ENCODE data around the gene PTPRT. TPM values are rescaled to one million over a fixed set of nuclear protein-coding genes. Genes with fewer than 3 reads are reported as not detected.
"Not testable (repeated sequence)": the region's sequence is repeated elsewhere in the genome, so short reads cannot be mapped to it uniquely, and the experiment has no call there.

The PTPRT gene
- total and polyA plus RNA-seq, 2 experiments from 2014 or later, result not detected

DNA sequence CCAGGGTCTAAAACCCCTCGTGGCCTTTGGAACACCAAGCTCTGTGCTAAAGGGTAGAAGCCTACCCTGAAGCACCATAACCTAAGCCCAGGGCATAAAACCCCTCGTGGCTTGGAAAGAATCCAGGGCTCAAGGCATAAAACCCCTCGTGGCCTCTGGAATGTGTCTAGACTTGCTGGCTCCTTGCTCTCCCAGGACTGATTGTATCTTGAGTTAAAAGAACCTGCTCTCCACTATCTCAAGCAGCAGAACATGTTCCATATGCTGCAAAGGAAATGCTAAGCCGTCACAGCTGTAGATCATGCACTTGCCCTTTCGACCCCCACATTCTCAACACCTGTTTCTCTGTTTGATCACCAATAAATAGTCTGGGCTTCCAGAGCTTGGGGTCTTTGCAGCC is 288.9 kb downstream of the PTPRT start:
- not testable (repeated sequence) for H3K4me1 Mint-ChIP-seq; H3K4me3 ChIP-seq; H3K9me2 ChIP-seq (ENCODE audit: insufficient read depth); DNase-seq (ENCODE audit: low spot score); H4K20me1 ChIP-seq (replicated peaks; ENCODE audit: insufficient read depth); H3K4me1 ChIP-seq (ENCODE audit: insufficient read depth); H3K27me3 ChIP-seq (ENCODE audit: insufficient read depth); H3K27ac Mint-ChIP-seq; H3F3A ChIP-seq (replicated peaks; ENCODE audit: low read depth); H3K4me3 Mint-ChIP-seq; H3K36me3 ChIP-seq (ENCODE audit: insufficient read depth); ATAC-seq; H3K4me2 ChIP-seq; H3K27me3 Mint-ChIP-seq (ENCODE audit: insufficient read depth, low read depth, poor library complexity); H2AFZ ChIP-seq; H3K27ac ChIP-seq (ENCODE audit: low read depth); H3K79me2 ChIP-seq (replicated peaks; ENCODE audit: insufficient read depth)
- H3K36me3 Mint-ChIP-seq (ENCODE audit: low read depth), result peaks cover 18% of the 10 kb centered on the region
- peaks cover 95% of the 10 kb centered on the region for H3K9me3 Mint-ChIP-seq

DNA sequence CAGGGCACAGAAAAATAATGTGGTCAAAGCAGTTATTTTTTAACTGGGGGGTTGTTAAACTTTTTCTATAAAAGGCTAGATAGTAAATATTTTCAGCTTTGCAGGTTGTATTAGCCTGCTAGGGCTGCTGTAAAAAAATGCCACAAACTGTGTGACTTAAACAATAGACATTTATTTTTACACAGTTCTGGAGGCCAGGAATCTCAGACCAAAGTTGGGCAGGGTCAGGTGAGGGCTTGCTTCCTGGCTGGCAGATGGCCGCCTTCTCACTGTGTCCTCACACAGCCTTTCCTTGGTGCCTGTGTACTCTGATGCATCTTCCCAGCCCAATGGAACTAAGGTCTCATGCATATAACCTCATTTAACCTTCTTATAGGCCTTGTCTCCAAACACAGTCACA is 294.7 kb downstream of the PTPRT start:
- Mint-ChIP-seq H3K4me3 (no peak overlapping the region), H3K4me1 (no peaks in the 10 kb centered on the region), H3K27ac (no peak overlapping the region), H3K9me3 (peaks cover 88% of the 10 kb centered on the region), H3K27me3 (ENCODE audit: insufficient read depth, low read depth, poor library complexity) (peaks cover 3% of the 10 kb centered on the region), H3K36me3 (ENCODE audit: low read depth) (peaks cover 17% of the 10 kb centered on the region; the same call in 2 of the 3 replicates)
- no peaks in the 10 kb centered on the region for H3F3A ChIP-seq (replicated peaks; ENCODE audit: low read depth)
- H3K27me3 ChIP-seq (ENCODE audit: insufficient read depth), result no peaks in the 10 kb centered on the region
- H3K27ac ChIP-seq (ENCODE audit: low read depth), result no peak overlapping the region
- H3K4me3 ChIP-seq, result no peak overlapping the region
- no peaks in the 10 kb centered on the region for H3K4me1 ChIP-seq (ENCODE audit: insufficient read depth)
- H3K36me3 ChIP-seq (ENCODE audit: insufficient read depth), result no peaks in the 10 kb centered on the region
- no peak for DNase-seq (ENCODE audit: low spot score)
- no peak overlapping the region for H2AFZ ChIP-seq
- H3K4me2 ChIP-seq, result no peak overlapping the region
- H3K79me2 ChIP-seq (replicated peaks; ENCODE audit: insufficient read depth), result no peaks in the 10 kb centered on the region
- no peak for ATAC-seq
- H3K9me2 ChIP-seq (ENCODE audit: insufficient read depth), result no peaks in the 10 kb centered on the region
- H4K20me1 ChIP-seq (replicated peaks; ENCODE audit: insufficient read depth), result no peaks in the 10 kb centered on the region
- no peak for TF ChIP-seq EZH2 (IDR thresholded peaks at IDR 0.05; ENCODE audit: low read depth, unreplicated experiment)
- TF ChIP-seq POLR2AphosphoS5 (IDR thresholded peaks at IDR 0.05; ENCODE audit: low read depth), result no peak
- no peak for TF ChIP-seq ZNF114 (CRISPR knock-in tag; IDR thresholded peaks at IDR 0.05)
- no peak for TF ChIP-seq STAT1 (IDR thresholded peaks at IDR 0.05; ENCODE audit: unreplicated experiment)
- TF ChIP-seq EZH2phosphoT487 (IDR thresholded peaks at IDR 0.05; ENCODE audit: unreplicated experiment), result no peak
- TF ChIP-seq, protein P1, sequence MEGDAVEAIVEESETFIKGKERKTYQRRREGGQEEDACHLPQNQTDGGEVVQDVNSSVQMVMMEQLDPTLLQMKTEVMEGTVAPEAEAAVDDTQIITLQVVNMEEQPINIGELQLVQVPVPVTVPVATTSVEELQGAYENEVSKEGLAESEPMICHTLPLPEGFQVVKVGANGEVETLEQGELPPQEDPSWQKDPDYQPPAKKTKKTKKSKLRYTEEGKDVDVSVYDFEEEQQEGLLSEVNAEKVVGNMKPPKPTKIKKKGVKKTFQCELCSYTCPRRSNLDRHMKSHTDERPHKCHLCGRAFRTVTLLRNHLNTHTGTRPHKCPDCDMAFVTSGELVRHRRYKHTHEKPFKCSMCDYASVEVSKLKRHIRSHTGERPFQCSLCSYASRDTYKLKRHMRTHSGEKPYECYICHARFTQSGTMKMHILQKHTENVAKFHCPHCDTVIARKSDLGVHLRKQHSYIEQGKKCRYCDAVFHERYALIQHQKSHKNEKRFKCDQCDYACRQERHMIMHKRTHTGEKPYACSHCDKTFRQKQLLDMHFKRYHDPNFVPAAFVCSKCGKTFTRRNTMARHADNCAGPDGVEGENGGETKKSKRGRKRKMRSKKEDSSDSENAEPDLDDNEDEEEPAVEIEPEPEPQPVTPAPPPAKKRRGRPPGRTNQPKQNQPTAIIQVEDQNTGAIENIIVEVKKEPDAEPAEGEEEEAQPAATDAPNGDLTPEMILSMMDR (conservative IDR thresholded peaks at IDR 0.05; ENCODE audit: low read depth in 2 of 2), result no peak
- TF ChIP-seq, protein P2, sequence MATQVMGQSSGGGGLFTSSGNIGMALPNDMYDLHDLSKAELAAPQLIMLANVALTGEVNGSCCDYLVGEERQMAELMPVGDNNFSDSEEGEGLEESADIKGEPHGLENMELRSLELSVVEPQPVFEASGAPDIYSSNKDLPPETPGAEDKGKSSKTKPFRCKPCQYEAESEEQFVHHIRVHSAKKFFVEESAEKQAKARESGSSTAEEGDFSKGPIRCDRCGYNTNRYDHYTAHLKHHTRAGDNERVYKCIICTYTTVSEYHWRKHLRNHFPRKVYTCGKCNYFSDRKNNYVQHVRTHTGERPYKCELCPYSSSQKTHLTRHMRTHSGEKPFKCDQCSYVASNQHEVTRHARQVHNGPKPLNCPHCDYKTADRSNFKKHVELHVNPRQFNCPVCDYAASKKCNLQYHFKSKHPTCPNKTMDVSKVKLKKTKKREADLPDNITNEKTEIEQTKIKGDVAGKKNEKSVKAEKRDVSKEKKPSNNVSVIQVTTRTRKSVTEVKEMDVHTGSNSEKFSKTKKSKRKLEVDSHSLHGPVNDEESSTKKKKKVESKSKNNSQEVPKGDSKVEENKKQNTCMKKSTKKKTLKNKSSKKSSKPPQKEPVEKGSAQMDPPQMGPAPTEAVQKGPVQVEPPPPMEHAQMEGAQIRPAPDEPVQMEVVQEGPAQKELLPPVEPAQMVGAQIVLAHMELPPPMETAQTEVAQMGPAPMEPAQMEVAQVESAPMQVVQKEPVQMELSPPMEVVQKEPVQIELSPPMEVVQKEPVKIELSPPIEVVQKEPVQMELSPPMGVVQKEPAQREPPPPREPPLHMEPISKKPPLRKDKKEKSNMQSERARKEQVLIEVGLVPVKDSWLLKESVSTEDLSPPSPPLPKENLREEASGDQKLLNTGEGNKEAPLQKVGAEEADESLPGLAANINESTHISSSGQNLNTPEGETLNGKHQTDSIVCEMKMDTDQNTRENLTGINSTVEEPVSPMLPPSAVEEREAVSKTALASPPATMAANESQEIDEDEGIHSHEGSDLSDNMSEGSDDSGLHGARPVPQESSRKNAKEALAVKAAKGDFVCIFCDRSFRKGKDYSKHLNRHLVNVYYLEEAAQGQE (IDR thresholded peaks at IDR 0.05; ENCODE audit: unreplicated experiment), result no peak
- TF ChIP-seq NANOG (IDR thresholded peaks at IDR 0.05; ENCODE audit: borderline replicate concordance), result no peak
- no peak for TF ChIP-seq JUNB (IDR thresholded peaks at IDR 0.05; ENCODE audit: unreplicated experiment)
- TF ChIP-seq, protein P3, sequence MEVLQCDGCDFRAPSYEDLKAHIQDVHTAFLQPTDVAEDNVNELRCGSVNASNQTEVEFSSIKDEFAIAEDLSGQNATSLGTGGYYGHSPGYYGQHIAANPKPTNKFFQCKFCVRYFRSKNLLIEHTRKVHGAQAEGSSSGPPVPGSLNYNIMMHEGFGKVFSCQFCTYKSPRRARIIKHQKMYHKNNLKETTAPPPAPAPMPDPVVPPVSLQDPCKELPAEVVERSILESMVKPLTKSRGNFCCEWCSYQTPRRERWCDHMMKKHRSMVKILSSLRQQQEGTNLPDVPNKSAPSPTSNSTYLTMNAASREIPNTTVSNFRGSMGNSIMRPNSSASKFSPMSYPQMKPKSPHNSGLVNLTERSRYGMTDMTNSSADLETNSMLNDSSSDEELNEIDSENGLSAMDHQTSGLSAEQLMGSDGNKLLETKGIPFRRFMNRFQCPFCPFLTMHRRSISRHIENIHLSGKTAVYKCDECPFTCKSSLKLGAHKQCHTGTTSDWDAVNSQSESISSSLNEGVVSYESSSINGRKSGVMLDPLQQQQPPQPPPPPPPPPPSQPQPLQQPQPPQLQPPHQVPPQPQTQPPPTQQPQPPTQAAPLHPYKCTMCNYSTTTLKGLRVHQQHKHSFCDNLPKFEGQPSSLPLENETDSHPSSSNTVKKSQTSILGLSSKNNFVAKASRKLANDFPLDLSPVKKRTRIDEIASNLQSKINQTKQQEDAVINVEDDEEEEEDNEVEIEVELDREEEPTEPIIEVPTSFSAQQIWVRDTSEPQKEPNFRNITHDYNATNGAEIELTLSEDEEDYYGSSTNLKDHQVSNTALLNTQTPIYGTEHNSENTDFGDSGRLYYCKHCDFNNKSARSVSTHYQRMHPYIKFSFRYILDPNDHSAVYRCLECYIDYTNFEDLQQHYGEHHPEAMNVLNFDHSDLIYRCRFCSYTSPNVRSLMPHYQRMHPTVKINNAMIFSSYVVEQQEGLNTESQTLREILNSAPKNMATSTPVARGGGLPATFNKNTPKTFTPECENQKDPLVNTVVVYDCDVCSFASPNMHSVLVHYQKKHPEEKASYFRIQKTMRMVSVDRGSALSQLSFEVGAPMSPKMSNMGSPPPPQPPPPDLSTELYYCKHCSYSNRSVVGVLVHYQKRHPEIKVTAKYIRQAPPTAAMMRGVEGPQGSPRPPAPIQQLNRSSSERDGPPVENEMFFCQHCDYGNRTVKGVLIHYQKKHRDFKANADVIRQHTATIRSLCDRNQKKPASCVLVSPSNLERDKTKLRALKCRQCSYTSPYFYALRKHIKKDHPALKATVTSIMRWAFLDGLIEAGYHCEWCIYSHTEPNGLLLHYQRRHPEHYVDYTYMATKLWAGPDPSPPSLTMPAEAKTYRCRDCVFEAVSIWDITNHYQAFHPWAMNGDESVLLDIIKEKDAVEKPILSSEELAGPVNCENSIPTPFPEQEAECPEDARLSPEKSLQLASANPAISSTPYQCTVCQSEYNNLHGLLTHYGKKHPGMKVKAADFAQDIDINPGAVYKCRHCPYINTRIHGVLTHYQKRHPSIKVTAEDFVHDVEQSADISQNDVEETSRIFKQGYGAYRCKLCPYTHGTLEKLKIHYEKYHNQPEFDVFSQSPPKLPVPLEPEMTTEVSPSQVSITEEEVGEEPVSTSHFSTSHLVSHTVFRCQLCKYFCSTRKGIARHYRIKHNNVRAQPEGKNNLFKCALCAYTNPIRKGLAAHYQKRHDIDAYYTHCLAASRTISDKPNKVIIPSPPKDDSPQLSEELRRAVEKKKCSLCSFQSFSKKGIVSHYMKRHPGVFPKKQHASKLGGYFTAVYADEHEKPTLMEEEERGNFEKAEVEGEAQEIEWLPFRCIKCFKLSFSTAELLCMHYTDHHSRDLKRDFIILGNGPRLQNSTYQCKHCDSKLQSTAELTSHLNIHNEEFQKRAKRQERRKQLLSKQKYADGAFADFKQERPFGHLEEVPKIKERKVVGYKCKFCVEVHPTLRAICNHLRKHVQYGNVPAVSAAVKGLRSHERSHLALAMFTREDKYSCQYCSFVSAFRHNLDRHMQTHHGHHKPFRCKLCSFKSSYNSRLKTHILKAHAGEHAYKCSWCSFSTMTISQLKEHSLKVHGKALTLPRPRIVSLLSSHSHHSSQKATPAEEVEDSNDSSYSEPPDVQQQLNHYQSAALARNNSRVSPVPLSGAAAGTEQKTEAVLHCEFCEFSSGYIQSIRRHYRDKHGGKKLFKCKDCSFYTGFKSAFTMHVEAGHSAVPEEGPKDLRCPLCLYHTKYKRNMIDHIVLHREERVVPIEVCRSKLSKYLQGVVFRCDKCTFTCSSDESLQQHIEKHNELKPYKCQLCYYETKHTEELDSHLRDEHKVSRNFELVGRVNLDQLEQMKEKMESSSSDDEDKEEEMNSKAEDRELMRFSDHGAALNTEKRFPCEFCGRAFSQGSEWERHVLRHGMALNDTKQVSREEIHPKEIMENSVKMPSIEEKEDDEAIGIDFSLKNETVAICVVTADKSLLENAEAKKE (CRISPR knock-in tag; IDR thresholded peaks at IDR 0.05), result no peak
- no peak for TF ChIP-seq CREB1 (CRISPR knock-in tag; IDR thresholded peaks at IDR 0.05; ENCODE audit: low read depth)
